Spinal cord (tissue), 10 donors: ENCODE results near the gene FXYD1. TPM values are rescaled to one million over a fixed set of nuclear protein-coding genes. Genes with fewer than 3 reads are reported as not detected.
A peak's percentile ranks its signal among the peaks of the same experiment; 100 is the strongest.

Experiments
- DNase-seq, 6 donors: peaks; one replicate each; pipeline versions ENCODE4 v3.0.0 to v3.0.0-alpha.2; 2013 to 2015; ENCODE audit warnings: low spot score in 6 of 6, low read depth in 4 of 6
- H3K27ac ChIP-seq: one replicate; pipeline ENCODE4 v1.5.1; 2013; ENCODE audit warnings: low read depth, low read length, control low read depth
- H3K27me3 ChIP-seq: one replicate; pipeline ENCODE4 v1.6.1; 2013; ENCODE audit warnings: low read length; ENCODE audit not compliant: control insufficient read depth, insufficient read depth
- H3K36me3 ChIP-seq: one replicate; pipeline ENCODE4 v1.6.1; 2013; ENCODE audit warnings: low read length; ENCODE audit not compliant: control insufficient read depth, insufficient read depth
- H3K4me1 ChIP-seq: one replicate; pipeline ENCODE4 v1.6.1; 2013; ENCODE audit warnings: low read length; ENCODE audit not compliant: control insufficient read depth, insufficient read depth
- H3K4me3 ChIP-seq: one replicate; pipeline ENCODE4 v1.5.1; 2013; ENCODE audit warnings: low read depth, low read length, control low read depth
- H3K9me3 ChIP-seq: one replicate; pipeline ENCODE4 v1.6.1; 2013; ENCODE audit warnings: low read length; ENCODE audit not compliant: control insufficient read depth, insufficient read depth
- WGBS: methylation state at CpG from one replicate; pipeline ENCODE4 v1.1.5; 2013; ENCODE audit warnings: missing lambda C conversion rate; ENCODE audit not compliant: insufficient coverage; 5-methylcytosine and 5-hydroxymethylcytosine counted together
- polyA plus RNA-seq, 2 donors: library from polyadenylated mRNA; unstranded; fragments of 120-200 nt; gene quantifications; one replicate each; pipeline ENCODE4 v1.2.1, GENCODE V29; 2013; ENCODE audit not compliant: insufficient read length in 2 of 2
- total RNA-seq, 2 donors: library from RNA; depleted of rRNA in 1 of 2; stranded (reverse); fragments of 120-200 nt in 1 of 2; fragments of >200 nt in 1 of 2; gene quantifications; one replicate each; pipeline versions ENCODE4 v1.2.3 to v1.2.4, GENCODE V29; 2013 to 2014
- donor health status: healthy.

The FXYD1 gene
- total and polyA plus RNA-seq, 4 donors: 20.4 to 104 (median 48.1) TPM

DNA sequence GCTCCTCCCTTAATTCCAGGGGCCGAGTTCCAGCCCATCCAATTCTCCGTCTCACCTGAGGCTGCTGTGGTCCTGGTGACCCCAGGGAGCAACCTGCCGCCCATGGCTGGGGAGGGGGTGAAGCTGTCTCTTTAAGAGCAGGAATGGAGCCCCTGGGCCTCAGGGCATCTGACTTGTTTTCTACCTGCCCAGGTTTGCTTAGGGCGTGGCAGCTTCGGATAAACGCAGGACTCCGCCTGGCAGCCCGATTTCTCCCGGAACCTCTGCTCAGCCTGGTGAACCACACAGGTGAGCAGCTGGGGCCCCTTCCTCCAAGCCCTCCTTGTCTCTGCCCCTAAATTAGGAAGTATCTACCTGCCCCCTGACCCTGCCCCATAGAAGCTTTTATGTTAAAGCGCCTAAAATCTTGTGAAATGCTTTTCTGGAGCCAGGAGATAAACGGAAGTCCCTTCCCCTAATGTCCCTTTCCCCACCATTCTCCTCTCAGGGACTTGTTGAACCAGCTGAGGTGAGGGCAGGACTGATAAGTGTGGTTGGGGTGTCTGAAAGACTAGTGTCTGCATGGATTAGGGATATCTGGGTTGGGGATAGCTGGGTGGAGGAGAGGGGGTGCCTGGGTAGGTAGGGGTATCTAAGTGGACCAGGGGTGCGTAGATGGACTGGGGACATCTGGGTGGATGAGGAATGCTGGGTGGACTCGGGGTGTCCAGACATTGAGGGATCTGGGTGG lies 22.4 kb upstream of the FXYD1 start:
- Histone ChIP-seq H3K9me3 (no peaks in the 10 kb centered on the region), H3K4me3 (no peak overlapping the region), H3K27ac (peak overlapping the region; percentile 88), H3K27me3 (no peaks in the 10 kb centered on the region), H3K36me3 (no peaks in the 10 kb centered on the region), H3K4me1 (peaks cover 58% of the 10 kb centered on the region)
- WGBS: 88% methylated on average over 9 of the region's 13 CpGs
- no peak for DNase-seq

DNA sequence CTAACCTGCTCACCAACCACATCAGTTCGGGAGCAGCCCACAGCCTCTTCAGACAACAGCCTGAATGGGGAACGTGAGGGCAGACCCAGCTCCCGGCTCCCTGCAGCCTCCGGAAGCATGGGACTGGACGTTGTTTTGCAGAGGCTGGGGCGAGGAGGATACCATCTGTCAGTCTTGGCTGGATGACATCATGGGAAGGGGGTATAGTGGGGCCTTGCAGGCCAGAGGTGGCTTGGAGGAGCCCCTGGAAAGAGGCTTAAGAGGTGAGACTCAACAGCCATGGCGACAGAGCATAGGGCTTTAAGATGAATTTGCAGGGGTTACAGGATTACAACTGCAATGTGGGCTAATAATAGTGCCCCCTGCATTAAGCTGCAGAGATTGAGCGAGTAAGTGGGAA lies 21.5 kb upstream of the FXYD1 start:
- H3K36me3 ChIP-seq: no peaks in the 10 kb centered on the region
- H3K9me3 ChIP-seq: no peaks in the 10 kb centered on the region
- H3K27ac ChIP-seq: no peak overlapping the region
- H3K4me3 ChIP-seq: no peak overlapping the region
- no peak for DNase-seq
- peaks cover 52% of the 10 kb centered on the region for H3K4me1 ChIP-seq
- 51% methylated on average over 8 of the region's 8 CpGs for WGBS
- H3K27me3 ChIP-seq: no peaks in the 10 kb centered on the region

DNA sequence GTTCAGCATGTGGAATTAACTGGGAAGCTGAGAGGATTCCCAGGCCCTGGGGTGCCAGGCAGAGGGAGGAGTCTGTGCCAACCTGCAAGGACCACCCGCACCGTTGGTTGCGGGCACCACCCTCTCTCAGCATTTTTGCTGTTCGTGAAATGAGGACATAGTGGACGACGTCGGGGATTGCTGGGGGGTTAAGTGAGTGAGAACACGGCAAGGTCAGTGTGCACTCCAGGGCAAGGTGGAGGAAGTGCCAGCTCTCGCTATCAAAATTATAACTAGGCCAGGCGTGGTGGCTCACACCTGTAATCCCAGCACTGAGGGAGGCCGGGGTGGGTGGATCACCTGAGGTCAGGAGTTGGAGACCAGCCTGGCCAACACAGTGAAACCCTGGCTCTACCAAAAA lies 20.8 kb upstream of the FXYD1 start:
- H3K36me3 ChIP-seq: no peaks in the 10 kb centered on the region
- H3K9me3 ChIP-seq: no peaks in the 10 kb centered on the region
- H3K4me1 ChIP-seq: peaks cover 54% of the 10 kb centered on the region
- no peak overlapping the region for H3K4me3 ChIP-seq
- DNase-seq: no peak
- 79% methylated on average over 11 of the region's 11 CpGs for WGBS
- H3K27ac ChIP-seq: no peak overlapping the region
- H3K27me3 ChIP-seq: no peaks in the 10 kb centered on the region

DNA sequence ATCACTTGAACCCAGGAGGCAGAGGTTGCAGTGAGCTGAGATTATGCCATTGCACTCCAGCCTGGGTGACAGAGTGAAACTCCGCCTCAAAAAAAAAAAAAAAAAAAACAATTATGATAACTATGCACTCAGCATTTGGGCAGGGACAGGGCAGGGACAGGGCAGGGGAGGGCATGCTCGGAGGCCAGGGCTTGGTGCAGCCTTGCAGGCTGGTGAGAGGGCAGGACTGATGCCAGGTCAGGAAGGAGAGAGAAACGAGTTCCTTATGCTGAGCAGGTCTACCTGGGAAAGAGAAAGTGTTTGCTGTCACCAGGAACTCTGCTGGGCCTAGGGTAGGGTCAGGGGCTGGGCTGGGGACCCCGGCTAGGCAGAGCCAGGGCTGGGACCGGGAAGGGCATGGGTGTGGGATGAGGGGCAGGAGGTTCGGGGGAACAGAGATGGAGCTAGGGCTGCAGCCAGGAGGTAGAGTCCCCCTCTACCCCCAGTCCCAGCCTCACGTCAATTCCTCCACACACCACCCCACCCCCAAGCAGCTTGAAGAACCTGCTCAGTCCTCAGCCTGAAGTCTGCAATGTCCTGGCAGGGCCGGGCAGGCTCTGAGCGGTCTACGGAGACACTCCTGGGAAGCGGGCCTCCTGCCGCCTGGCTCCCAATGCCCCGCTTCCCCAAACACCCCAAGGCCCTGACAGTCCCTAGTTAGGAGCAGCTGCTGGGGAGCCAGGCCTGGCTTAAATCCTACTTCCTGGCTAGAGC lies 20.2 kb upstream of the FXYD1 start:
- WGBS: 84% methylated on average over 9 of the region's 13 CpGs
- peak overlapping the region; percentile 40 for H3K27ac ChIP-seq
- H3K4me1 ChIP-seq: peaks cover 57% of the 10 kb centered on the region

DNA sequence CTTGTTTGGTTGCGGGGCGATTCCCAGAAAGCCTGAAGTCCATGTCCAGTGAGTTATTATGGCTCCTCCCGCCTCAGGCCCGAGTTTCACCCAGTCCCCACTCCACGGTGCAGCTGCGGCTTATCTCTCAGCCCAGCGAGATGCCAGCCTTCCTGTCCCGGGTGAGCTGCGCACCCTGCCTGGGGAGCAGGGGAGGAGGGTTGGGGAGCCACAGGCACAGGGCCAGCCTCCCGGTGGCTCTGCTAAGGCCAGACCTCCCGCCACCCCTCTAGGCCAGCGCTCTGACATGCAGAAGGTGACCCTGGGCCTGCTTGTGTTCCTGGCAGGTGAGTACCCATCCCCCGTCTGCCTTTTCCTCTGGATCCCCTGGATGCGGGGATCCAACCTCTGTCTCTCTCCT lies 19.5 kb upstream of the FXYD1 start:
- Histone ChIP-seq H3K4me3 (no peak overlapping the region), H3K27ac (peak overlapping the region; percentile 40), H3K9me3 (no peaks in the 10 kb centered on the region), H3K36me3 (no peaks in the 10 kb centered on the region), H3K27me3 (no peaks in the 10 kb centered on the region), H3K4me1 (peaks cover 60% of the 10 kb centered on the region)
- 82% methylated on average over 10 of the region's 14 CpGs for WGBS
- no peak for DNase-seq

More for the DNA sequence above, 20.2 kb upstream of the FXYD1 start:
- Histone ChIP-seq H3K27me3 (no peaks in the 10 kb centered on the region), H3K4me3 (no peak overlapping the region), H3K36me3 (no peaks in the 10 kb centered on the region), H3K9me3 (no peaks in the 10 kb centered on the region)
- no peak for DNase-seq

DNA sequence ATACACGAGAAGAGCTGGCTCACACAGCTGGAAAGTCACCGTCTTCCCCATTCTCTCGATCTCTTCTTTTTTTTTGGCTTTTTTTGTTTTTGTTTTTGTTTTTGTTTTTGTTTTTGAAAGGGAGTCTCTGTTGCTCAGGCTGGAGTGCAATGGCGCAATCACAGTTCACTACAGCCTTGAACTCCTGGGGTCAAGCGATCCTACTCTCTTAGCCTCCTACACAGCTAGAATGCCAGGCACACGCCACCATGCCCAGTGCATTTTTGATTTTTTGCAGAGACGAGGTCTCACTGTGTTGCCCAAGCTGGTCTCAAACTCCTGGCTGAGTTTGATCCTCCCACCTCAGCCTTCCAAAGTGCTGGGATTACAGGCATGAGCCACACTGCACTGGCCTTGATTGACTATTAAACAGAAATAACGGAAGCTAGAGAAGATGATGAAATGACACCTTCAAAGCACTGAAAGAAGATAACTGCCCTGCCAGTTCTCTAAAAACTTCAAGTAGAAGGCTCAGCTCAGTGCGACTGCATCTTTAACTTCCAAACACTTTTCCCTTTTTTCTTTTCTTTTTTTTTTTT lies 19.0 kb upstream of the FXYD1 start:
- Histone ChIP-seq H3K4me3 (no peak overlapping the region), H3K4me1 (peaks cover 61% of the 10 kb centered on the region), H3K27me3 (no peaks in the 10 kb centered on the region), H3K36me3 (no peaks in the 10 kb centered on the region), H3K9me3 (no peaks in the 10 kb centered on the region), H3K27ac (no peak overlapping the region)
- no peak for DNase-seq
- WGBS: 95% methylated on average over 6 of the region's 9 CpGs

DNA sequence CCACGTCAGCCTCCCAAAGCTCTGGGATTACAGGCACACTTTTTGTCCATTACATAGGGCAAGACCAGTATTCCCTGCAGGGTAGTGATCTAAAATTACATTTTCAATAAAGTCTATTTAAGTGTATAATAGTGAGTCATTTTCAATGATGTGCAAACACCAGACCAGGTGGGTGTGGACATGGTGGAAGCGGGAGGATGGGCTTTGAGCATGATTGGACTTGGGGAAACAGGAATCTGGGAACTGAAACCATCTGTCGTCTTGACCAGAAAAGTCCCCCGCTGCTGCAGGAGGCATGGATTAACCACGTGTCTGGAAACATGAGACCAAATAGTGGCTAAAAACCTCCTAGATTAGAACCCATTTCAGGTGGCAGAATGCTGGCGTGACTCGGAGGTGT lies 18.1 kb upstream of the FXYD1 start:
- DNase-seq: no peak
- WGBS: 66% methylated on average over 4 of the region's 7 CpGs
- no peaks in the 10 kb centered on the region for H3K27me3 ChIP-seq
- peaks cover 61% of the 10 kb centered on the region for H3K4me1 ChIP-seq
- H3K27ac ChIP-seq: no peak overlapping the region
- peaks cover 6% of the 10 kb centered on the region for H3K36me3 ChIP-seq
- no peaks in the 10 kb centered on the region for H3K9me3 ChIP-seq
- H3K4me3 ChIP-seq: no peak overlapping the region

DNA sequence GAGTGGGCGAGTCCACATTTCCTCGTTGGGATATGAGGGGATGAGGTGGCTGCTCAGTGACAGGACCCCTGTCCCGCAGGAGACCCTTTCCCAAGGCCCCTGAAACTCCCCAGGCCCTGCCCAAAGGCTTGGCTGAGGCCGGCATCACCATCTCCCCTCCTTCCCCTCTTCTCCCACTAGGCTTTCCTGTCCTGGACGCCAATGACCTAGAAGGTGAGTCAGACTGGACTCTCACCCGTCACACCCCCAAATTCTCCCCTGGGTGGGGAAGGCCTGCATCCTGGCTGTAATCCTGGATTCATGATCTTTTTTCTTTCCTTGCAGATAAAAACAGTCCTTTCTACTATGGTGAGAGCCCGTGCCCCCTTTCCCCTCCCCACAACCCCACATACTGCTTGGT lies 17.7 kb upstream of the FXYD1 start:
- no peak overlapping the region for H3K4me3 ChIP-seq
- no peaks in the 10 kb centered on the region for H3K9me3 ChIP-seq
- H3K27ac ChIP-seq: no peak overlapping the region
- peaks cover 61% of the 10 kb centered on the region for H3K4me1 ChIP-seq
- peaks cover 6% of the 10 kb centered on the region for H3K36me3 ChIP-seq
- 96% methylated on average over 4 of the region's 7 CpGs for WGBS
- H3K27me3 ChIP-seq: no peaks in the 10 kb centered on the region
- DNase-seq: no peak

DNA sequence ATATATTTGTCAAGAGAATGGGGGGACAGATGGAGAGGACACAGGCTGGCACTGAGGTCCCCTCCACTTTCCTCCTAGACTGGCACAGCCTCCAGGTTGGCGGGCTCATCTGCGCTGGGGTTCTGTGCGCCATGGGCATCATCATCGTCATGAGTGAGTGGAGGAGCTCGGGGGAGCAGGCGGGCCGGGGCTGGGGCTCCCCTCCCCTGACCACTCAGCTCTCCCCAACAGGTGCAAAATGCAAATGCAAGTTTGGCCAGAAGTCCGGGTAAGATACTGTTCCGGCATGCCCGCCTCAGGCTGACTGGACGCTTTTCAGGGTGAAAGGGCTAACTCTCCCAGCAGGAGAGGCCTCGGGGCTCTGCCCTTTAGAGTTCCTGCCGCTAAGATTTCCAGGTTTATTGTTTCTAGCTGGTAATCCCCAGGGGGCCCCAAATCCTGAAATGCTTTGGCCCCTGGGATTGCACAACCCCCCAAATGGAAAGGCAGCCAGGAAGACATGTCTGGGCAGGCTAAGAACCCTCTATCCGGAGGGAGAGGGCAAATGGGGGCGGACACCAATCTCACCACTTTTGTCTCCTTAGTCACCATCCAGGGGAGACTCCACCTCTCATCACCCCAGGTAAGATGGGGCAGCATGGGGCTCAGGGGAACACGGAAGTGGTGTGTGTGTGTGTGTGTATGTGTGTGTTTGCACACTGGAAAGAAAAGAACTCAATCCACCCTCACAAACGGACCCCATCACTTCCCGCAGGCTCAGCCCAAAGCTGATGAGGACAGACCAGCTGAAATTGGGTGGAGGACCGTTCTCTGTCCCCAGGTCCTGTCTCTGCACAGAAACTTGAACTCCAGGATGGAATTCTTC lies 15.7 kb upstream of the FXYD1 start:
- no peak for DNase-seq
- Histone ChIP-seq H3K27me3 (no peaks in the 10 kb centered on the region), H3K4me3 (no peak overlapping the region), H3K27ac (peak overlapping the region; percentile 69), H3K36me3 (peaks cover 10% of the 10 kb centered on the region), H3K9me3 (no peaks in the 10 kb centered on the region), H3K4me1 (peaks cover 55% of the 10 kb centered on the region)
- 73% methylated on average over 14 of the region's 19 CpGs for WGBS
